Fibroblast of skin of right biceps (primary cell): Measurements from ENCODE around the gene PBOV1.
"Not testable (repeated sequence)": the region's sequence is repeated elsewhere in the genome, so short reads cannot be mapped to it uniquely, and the experiment has no call there.

Experiments
- DNase-seq: peaks from one replicate; pipeline ENCODE4 v3.0.0-alpha.2; 2013

Gene PBOV1

GRCh38 chr6:138237463-138237862 lies 19.2 kb upstream of the PBOV1 start:
- no peak for DNase-seq

GRCh38 chr6:138235693-138236092 lies 17.4 kb upstream of the PBOV1 start:
- DNase-seq, result no peak

- DNase-seq, result no peak
Observed at GRCh38 chr6:138235205-138235604, 16.9 kb upstream of the PBOV1 start.

- no peak for DNase-seq
Observed at GRCh38 chr6:138234363-138234762, 16.1 kb upstream of the PBOV1 start.

- DNase-seq, result no peak
Observed at GRCh38 chr6:138231381-138231886, 13.1 kb upstream of the PBOV1 start.

GRCh38 chr6:138230759-138231380 lies 12.6 kb upstream of the PBOV1 start:
- no peak for DNase-seq

GRCh38 chr6:138230221-138230620 lies 11.9 kb upstream of the PBOV1 start:
- no peak for DNase-seq

- no peak for DNase-seq
Observed at GRCh38 chr6:138229663-138230179, 11.4 kb upstream of the PBOV1 start.

GRCh38 chr6:138229072-138229471 lies 10.8 kb upstream of the PBOV1 start:
- DNase-seq, result no peak

- no peak for DNase-seq
Observed at GRCh38 chr6:138227316-138227781, 9.1 kb upstream of the PBOV1 start.

GRCh38 chr6:138226700-138227315 lies 8.5 kb upstream of the PBOV1 start:
- DNase-seq, result no peak

- no peak for DNase-seq
Observed at GRCh38 chr6:138225953-138226352, 7.7 kb upstream of the PBOV1 start.

GRCh38 chr6:138222901-138223546 lies 4.7 kb upstream of the PBOV1 start:
- DNase-seq, result no peak

GRCh38 chr6:138219901-138220300 lies 1.6 kb upstream of the PBOV1 start:
- no peak for DNase-seq

GRCh38 chr6:138219398-138219797 lies 1.1 kb upstream of the PBOV1 start:
- no peak for DNase-seq

GRCh38 chr6:138215093-138215782 lies 3.1 kb downstream of the PBOV1 start:
- no peak for DNase-seq

GRCh38 chr6:138212530-138212929 lies 5.8 kb downstream of the PBOV1 start:
- not testable (repeated sequence) for DNase-seq

GRCh38 chr6:138211601-138212000 lies 6.7 kb downstream of the PBOV1 start:
- DNase-seq, result no peak

- DNase-seq, result no peak
Observed at GRCh38 chr6:138211048-138211581, 7.2 kb downstream of the PBOV1 start.

GRCh38 chr6:138206862-138207261 lies 11.4 kb downstream of the PBOV1 start:
- no peak for DNase-seq

- no peak for DNase-seq
Observed at GRCh38 chr6:138205437-138206094, 12.7 kb downstream of the PBOV1 start.

GRCh38 chr6:138204792-138205384 lies 13.4 kb downstream of the PBOV1 start:
- no peak for DNase-seq
